H1 (cell line): ENCODE measurements around the gene CDH8. TPM values are rescaled to one million over a fixed set of nuclear protein-coding genes. Genes with fewer than 3 reads are reported as not detected.

ENCODE experiments used
- EGR1 ChIP-seq: IDR thresholded peaks from 2 replicates; pipeline ENCODE4 v1.6.1; 2011; ENCODE audit warnings: low read depth, low read length, borderline replicate concordance
- FOSL1 ChIP-seq: IDR thresholded peaks from 2 replicates; pipeline ENCODE4 v1.6.1; 2011; ENCODE audit warnings: mild to moderate bottlenecking, low read depth, low read length, moderate library complexity; ENCODE audit not compliant: insufficient read depth
- YY1 ChIP-seq: IDR thresholded peaks from 2 replicates; pipeline ENCODE4 v1.6.1; 2011; ENCODE audit warnings: low read depth, mild to moderate bottlenecking, low read length
- polyA plus RNA-seq, 7 experiments: library from polyadenylated mRNA; depleted of rRNA in 3 of 7; stranded (reverse) in 5 of 7; unstranded in 2 of 7; fragments of >200 nt in 5 of 7; fragments of 200-250 nt in 2 of 7; gene quantifications; 1 replicate in 5 of 7; 2 replicates in 1 of 7; 4 replicates in 1 of 7; pipeline versions ENCODE4 v1.2.1 to v1.2.3, GENCODE V29; 2011 to 2013; ENCODE audit warnings: missing spikeins in 2 of 7, mixed read lengths in 2 of 7
- total RNA-seq: library from RNA; stranded (reverse); fragmentation: NEBNext Ultra II Directional; extraction: Animal tissue kit (Norgen Biotek cat#: 25700); gene quantifications from 2 replicates; pipeline ENCODE4 v1.2.1, GENCODE V29; 2021
- TF ChIP-seq, protein P1 (sequence below): fragments of 300-600 bp; sonication (generic); IDR thresholded peaks from 2 replicates; pipeline ENCODE4 v1.7.1; 2012; ENCODE audit warnings: low read length, moderate library complexity, mild to moderate bottlenecking, inconsistent platforms; ENCODE audit not compliant: insufficient replicate concordance

CDH8 gene
- total and polyA plus RNA-seq, 2 of the 8 experiments (the other 6 are each of a cell fraction or from before 2014, with no cell fraction given), result 7.7 to 8.4 TPM

DNA sequence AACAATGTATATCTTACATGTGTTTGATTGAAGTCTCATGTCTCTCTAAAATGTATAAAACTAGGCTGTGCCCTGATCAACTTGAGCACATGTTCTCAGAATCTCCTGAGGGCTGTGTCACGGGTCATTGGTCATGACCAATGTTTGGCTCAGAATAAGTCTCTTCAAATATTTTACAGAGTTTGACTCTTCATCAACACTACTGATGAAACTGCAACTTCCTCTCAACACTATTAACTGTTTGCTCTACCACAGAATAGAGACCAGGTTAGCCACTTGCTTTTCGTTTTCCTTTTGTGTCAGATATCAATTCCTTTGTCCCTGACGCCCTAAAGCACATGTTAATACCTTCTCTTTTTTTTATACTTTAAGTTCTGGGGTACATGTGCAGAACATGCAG, 358.1 kb downstream of the CDH8 start (continued):
- TF ChIP-seq, protein P1, sequence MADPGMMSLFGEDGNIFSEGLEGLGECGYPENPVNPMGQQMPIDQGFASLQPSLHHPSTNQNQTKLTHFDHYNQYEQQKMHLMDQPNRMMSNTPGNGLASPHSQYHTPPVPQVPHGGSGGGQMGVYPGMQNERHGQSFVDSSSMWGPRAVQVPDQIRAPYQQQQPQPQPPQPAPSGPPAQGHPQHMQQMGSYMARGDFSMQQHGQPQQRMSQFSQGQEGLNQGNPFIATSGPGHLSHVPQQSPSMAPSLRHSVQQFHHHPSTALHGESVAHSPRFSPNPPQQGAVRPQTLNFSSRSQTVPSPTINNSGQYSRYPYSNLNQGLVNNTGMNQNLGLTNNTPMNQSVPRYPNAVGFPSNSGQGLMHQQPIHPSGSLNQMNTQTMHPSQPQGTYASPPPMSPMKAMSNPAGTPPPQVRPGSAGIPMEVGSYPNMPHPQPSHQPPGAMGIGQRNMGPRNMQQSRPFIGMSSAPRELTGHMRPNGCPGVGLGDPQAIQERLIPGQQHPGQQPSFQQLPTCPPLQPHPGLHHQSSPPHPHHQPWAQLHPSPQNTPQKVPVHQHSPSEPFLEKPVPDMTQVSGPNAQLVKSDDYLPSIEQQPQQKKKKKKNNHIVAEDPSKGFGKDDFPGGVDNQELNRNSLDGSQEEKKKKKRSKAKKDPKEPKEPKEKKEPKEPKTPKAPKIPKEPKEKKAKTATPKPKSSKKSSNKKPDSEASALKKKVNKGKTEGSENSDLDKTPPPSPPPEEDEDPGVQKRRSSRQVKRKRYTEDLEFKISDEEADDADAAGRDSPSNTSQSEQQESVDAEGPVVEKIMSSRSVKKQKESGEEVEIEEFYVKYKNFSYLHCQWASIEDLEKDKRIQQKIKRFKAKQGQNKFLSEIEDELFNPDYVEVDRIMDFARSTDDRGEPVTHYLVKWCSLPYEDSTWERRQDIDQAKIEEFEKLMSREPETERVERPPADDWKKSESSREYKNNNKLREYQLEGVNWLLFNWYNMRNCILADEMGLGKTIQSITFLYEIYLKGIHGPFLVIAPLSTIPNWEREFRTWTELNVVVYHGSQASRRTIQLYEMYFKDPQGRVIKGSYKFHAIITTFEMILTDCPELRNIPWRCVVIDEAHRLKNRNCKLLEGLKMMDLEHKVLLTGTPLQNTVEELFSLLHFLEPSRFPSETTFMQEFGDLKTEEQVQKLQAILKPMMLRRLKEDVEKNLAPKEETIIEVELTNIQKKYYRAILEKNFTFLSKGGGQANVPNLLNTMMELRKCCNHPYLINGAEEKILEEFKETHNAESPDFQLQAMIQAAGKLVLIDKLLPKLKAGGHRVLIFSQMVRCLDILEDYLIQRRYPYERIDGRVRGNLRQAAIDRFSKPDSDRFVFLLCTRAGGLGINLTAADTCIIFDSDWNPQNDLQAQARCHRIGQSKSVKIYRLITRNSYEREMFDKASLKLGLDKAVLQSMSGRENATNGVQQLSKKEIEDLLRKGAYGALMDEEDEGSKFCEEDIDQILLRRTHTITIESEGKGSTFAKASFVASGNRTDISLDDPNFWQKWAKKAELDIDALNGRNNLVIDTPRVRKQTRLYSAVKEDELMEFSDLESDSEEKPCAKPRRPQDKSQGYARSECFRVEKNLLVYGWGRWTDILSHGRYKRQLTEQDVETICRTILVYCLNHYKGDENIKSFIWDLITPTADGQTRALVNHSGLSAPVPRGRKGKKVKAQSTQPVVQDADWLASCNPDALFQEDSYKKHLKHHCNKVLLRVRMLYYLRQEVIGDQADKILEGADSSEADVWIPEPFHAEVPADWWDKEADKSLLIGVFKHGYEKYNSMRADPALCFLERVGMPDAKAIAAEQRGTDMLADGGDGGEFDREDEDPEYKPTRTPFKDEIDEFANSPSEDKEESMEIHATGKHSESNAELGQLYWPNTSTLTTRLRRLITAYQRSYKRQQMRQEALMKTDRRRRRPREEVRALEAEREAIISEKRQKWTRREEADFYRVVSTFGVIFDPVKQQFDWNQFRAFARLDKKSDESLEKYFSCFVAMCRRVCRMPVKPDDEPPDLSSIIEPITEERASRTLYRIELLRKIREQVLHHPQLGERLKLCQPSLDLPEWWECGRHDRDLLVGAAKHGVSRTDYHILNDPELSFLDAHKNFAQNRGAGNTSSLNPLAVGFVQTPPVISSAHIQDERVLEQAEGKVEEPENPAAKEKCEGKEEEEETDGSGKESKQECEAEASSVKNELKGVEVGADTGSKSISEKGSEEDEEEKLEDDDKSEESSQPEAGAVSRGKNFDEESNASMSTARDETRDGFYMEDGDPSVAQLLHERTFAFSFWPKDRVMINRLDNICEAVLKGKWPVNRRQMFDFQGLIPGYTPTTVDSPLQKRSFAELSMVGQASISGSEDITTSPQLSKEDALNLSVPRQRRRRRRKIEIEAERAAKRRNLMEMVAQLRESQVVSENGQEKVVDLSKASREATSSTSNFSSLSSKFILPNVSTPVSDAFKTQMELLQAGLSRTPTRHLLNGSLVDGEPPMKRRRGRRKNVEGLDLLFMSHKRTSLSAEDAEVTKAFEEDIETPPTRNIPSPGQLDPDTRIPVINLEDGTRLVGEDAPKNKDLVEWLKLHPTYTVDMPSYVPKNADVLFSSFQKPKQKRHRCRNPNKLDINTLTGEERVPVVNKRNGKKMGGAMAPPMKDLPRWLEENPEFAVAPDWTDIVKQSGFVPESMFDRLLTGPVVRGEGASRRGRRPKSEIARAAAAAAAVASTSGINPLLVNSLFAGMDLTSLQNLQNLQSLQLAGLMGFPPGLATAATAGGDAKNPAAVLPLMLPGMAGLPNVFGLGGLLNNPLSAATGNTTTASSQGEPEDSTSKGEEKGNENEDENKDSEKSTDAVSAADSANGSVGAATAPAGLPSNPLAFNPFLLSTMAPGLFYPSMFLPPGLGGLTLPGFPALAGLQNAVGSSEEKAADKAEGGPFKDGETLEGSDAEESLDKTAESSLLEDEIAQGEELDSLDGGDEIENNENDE, result no peak
- no peak for TF ChIP-seq YY1
- TF ChIP-seq EGR1, result no peak
- TF ChIP-seq FOSL1, result no peak
